HG03159 (cell line): ENCODE results near the gene CELSR1.

Experiments used
- ATAC-seq: cut with Tn5 transposase; IDR thresholded peaks from one replicate; pipeline ENCODE4 v1.9.1; 2021; ENCODE audit warnings: mild to moderate bottlenecking, moderate library complexity; ENCODE audit not compliant: unreplicated experiment

Gene CELSR1

GRCh38 chr22:46551996-46552395 lies 14.6 kb upstream of the CELSR1 start:
- ATAC-seq, result no peak

GRCh38 chr22:46551321-46551720 lies 13.9 kb upstream of the CELSR1 start:
- ATAC-seq, result no peak

GRCh38 chr22:46549971-46550641 lies 12.7 kb upstream of the CELSR1 start:
- ATAC-seq, result no peak

GRCh38 chr22:46549563-46549840 lies 12.1 kb upstream of the CELSR1 start:
- no peak for ATAC-seq

GRCh38 chr22:46547883-46548244 lies 10.4 kb upstream of the CELSR1 start:
- no peak for ATAC-seq

GRCh38 chr22:46547179-46547882 lies 9.9 kb upstream of the CELSR1 start:
- no peak for ATAC-seq

- no peak for ATAC-seq
Observed at GRCh38 chr22:46546466-46547178, 9.2 kb upstream of the CELSR1 start.

GRCh38 chr22:46545086-46545792 lies 7.8 kb upstream of the CELSR1 start:
- ATAC-seq, result no peak

- ATAC-seq, result no peak
Observed at GRCh38 chr22:46542011-46542985, 4.9 kb upstream of the CELSR1 start.

- no peak for ATAC-seq
Observed at GRCh38 chr22:46541536-46541935, 4.1 kb upstream of the CELSR1 start.

- no peak for ATAC-seq
Observed at GRCh38 chr22:46540874-46541273, 3.5 kb upstream of the CELSR1 start.

GRCh38 chr22:46539169-46539568 lies 1.7 kb upstream of the CELSR1 start:
- ATAC-seq, result no peak

GRCh38 chr22:46538814-46539160 lies 1.4 kb upstream of the CELSR1 start:
- ATAC-seq, result no peak

GRCh38 chr22:46537946-46538813 lies 760 bp upstream of the CELSR1 start:
- no peak for ATAC-seq

GRCh38 chr22:46536537-46537224 lies 739 bp downstream of the CELSR1 start:
- no peak for ATAC-seq

GRCh38 chr22:46535876-46536536 lies 1.4 kb downstream of the CELSR1 start:
- no peak for ATAC-seq

- no peak for ATAC-seq
Observed at GRCh38 chr22:46534901-46535630, 2.4 kb downstream of the CELSR1 start.
